Measurements from ENCODE around the gene AGBL4. TPM values are rescaled to one million over a fixed set of nuclear protein-coding genes. Genes with fewer than 3 reads are reported as not detected.

AGBL4 gene
- total RNA-seq, 4 donors from 2014 or later: 0.44 to 1.5 (median 1.2) TPM; not detected in 1

DNA sequence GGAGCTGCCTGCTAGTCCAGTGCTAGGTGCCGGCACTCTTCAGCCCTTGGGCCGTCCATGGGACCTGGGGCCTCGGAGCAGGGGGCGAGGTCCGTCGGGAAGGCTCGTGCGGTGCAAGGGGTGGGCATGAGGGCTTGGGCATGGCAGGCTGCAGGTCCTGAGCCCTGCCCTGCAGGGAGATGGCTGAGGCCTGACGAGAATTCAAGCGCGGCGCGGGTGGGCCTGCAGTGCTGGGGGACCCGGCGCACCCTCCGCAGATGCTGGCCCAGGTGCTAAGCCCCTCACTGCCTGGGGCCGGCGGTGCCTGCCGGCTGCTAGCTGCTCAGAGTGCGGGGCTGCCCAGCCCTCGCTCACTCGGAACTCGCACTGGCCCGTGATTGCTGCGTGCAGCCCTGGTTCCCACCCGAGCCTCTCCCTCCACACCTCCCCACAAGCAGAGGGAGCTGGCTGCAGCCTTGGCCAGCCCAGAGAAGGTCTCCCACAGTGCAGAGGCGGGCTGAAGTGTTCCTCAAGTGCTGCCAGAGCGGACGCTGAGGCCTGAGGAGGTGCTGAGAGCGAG, 467.0 kb downstream of the AGBL4 start:
- H3K27ac ChIP-seq: no peak overlapping the region
- peaks cover 0 to 38% (median 0%) of the 10 kb centered on the region in 4 donors for H3K9me3 ChIP-seq
- no peak for TF ChIP-seq POLR2A (IDR thresholded peaks at IDR 0.05)
- TF ChIP-seq EP300 (IDR thresholded peaks at IDR 0.05): no peak
- no peak for TF ChIP-seq CTCF (IDR thresholded peaks at IDR 0.05)
- DNase-seq (ENCODE audit: low spot score in 2 of 2): no peak
- H3K4me1 ChIP-seq: no peaks in the 10 kb centered on the region
- H3K4me3 ChIP-seq: no peak overlapping the region
- H3K27me3 ChIP-seq: no peaks in the 10 kb centered on the region
- H3K36me3 ChIP-seq: no peaks in the 10 kb centered on the region
- 88 to 90% methylated on average over 23 to 29 of the region's 30 CpGs for WGBS, 2 donors

DNA sequence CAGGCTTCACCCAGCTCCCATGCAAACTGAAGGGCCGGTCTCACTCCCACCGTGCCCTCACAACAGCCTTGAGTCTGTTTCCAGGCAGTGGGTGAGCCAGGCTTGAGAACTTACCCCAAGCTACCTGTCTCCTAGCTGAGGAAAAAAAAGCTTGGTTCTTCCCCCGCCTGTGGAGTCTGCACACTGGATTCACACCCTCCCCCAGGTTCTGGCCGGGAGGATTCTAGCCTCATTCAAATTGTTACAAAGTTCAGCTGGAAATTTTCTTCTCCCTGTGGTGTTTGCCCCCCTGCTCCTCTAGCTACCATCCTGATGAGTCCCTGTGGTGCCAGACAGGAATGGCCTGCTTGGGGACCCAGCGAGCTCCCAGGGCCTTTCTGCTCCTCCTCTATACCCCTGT, 471.7 kb downstream of the AGBL4 start:
- no peak for DNase-seq (ENCODE audit: low spot score in 2 of 2)
- H3K27me3 ChIP-seq: no peaks in the 10 kb centered on the region
- no peaks in the 10 kb centered on the region for H3K4me1 ChIP-seq
- WGBS, 2 donors: 82 to 92% methylated on average over 4 to 5 of the region's 5 CpGs
- no peak overlapping the region for H3K4me3 ChIP-seq
- H3K9me3 ChIP-seq: peaks cover 0 to 16% (median 0%) of the 10 kb centered on the region in 4 donors
- no peak overlapping the region for H3K27ac ChIP-seq
- no peak for TF ChIP-seq EP300 (IDR thresholded peaks at IDR 0.05)
- no peak for TF ChIP-seq POLR2A (IDR thresholded peaks at IDR 0.05)
- no peak for TF ChIP-seq CTCF (IDR thresholded peaks at IDR 0.05)
- H3K36me3 ChIP-seq: no peaks in the 10 kb centered on the region

- TF ChIP-seq EP300 (IDR thresholded peaks at IDR 0.05): no peak
- no peak for TF ChIP-seq CTCF (IDR thresholded peaks at IDR 0.05)
- TF ChIP-seq POLR2A (IDR thresholded peaks at IDR 0.05): no peak
- peaks cover 0 to 40% (median 0%) of the 10 kb centered on the region in 4 donors for H3K9me3 ChIP-seq
- no peaks in the 10 kb centered on the region for H3K4me1 ChIP-seq
- no peak overlapping the region for H3K27ac ChIP-seq
- H3K36me3 ChIP-seq: no peaks in the 10 kb centered on the region
- H3K27me3 ChIP-seq: no peaks in the 10 kb centered on the region
- WGBS, 2 donors: 86 to 92% methylated on average over 3 of the region's 3 CpGs
- no peak for DNase-seq (ENCODE audit: low spot score in 2 of 2)
- H3K4me3 ChIP-seq: no peak overlapping the region
Measured at GRCh38 chr1:49544615-49545014, 479.1 kb downstream of the AGBL4 start.

GRCh38 chr1:49541096-49541752, 482.5 kb downstream of the AGBL4 start:
- no peak for DNase-seq (ENCODE audit: low spot score in 2 of 2)
- peaks cover 0 to 34% (median 0%) of the 10 kb centered on the region in 4 donors for H3K9me3 ChIP-seq
- 89 to 92% methylated on average over 19 to 21 of the region's 24 CpGs for WGBS, 2 donors

More at GRCh38 chr1:49541096-49541752, 482.5 kb downstream of the AGBL4 start:
- H3K4me1 ChIP-seq: no peaks in the 10 kb centered on the region
- H3K27me3 ChIP-seq: no peaks in the 10 kb centered on the region
- TF ChIP-seq EP300 (IDR thresholded peaks at IDR 0.05) (no peak), POLR2A (IDR thresholded peaks at IDR 0.05) (no peak), CTCF (IDR thresholded peaks at IDR 0.05) (no peak)
- no peaks in the 10 kb centered on the region for H3K36me3 ChIP-seq
- no peak overlapping the region for H3K27ac ChIP-seq
- H3K4me3 ChIP-seq: no peak overlapping the region
